ENCODE measurements around the gene SNX7.

- TF ChIP-seq, protein P1, sequence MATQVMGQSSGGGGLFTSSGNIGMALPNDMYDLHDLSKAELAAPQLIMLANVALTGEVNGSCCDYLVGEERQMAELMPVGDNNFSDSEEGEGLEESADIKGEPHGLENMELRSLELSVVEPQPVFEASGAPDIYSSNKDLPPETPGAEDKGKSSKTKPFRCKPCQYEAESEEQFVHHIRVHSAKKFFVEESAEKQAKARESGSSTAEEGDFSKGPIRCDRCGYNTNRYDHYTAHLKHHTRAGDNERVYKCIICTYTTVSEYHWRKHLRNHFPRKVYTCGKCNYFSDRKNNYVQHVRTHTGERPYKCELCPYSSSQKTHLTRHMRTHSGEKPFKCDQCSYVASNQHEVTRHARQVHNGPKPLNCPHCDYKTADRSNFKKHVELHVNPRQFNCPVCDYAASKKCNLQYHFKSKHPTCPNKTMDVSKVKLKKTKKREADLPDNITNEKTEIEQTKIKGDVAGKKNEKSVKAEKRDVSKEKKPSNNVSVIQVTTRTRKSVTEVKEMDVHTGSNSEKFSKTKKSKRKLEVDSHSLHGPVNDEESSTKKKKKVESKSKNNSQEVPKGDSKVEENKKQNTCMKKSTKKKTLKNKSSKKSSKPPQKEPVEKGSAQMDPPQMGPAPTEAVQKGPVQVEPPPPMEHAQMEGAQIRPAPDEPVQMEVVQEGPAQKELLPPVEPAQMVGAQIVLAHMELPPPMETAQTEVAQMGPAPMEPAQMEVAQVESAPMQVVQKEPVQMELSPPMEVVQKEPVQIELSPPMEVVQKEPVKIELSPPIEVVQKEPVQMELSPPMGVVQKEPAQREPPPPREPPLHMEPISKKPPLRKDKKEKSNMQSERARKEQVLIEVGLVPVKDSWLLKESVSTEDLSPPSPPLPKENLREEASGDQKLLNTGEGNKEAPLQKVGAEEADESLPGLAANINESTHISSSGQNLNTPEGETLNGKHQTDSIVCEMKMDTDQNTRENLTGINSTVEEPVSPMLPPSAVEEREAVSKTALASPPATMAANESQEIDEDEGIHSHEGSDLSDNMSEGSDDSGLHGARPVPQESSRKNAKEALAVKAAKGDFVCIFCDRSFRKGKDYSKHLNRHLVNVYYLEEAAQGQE (IDR thresholded peaks at IDR 0.05; ENCODE audit: borderline replicate concordance), result no peak
- TF ChIP-seq, protein P1 (CRISPR knock-in tag; IDR thresholded peaks at IDR 0.05; ENCODE audit: low read depth), result no peak
- TF ChIP-seq SUPT5H (IDR thresholded peaks at IDR 0.05) (no peak), ATF7 (IDR thresholded peaks at IDR 0.05) (no peak), CTCF (IDR thresholded peaks at IDR 0.05 in 2 of 3, conservative IDR thresholded peaks at IDR 0.05 in 1 of 3; ENCODE audit: insufficient read depth in 2 of 3, low read depth in 1 of 3, low read length in 3 of 3) (no peak)
Observed at GRCh38 chr1:98669355-98670296, 8.1 kb downstream of the SNX7 start.
